ENCODE results near the gene PIP4K2C. TPM values are rescaled to one million over a fixed set of nuclear protein-coding genes. Genes with fewer than 3 reads are reported as not detected.

Gene PIP4K2C
- total and polyA plus RNA-seq, 10 of the 15 experiments (the other 5 are each of a cell fraction or from before 2014, with no cell fraction given), result 4.8 to 25.1 (median 14.9) TPM

DNA sequence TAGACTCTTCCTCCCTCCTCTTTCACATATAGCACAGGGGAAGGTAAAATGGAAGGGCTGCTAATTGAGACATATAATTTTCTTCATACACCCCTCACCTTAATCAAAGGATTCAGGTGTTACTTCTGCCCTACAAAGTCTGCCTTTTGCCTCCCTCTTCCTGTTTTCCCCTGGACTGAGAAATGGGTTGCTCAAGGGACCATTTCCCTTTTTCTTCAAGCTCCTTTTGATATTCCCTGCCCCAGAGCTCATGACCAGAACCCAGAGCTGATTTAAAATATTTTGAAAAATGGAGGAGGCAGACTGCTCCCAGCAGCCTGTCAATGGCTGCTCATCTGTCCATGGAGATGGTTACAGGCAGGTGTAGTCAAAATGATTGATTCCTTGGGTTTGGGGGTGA, 6.3 kb upstream of the PIP4K2C start:
- ChIA-PET SMC1A (ENCODE audit: uncharacterized antibody, unreplicated experiment) (interaction anchor here (0.9 to 3.6 kb wide), 8 partner anchors 9 to 319 kb away, joined by 3 to 16 read pairs (median 6); no protein-coding TSS in a partner anchor), POLR2A (interaction anchor here (0.9 to 1.1 kb wide), 2 partner anchors 9 to 30 kb away, joined by 3 read pairs; no protein-coding TSS in a partner anchor), RAD21 (ENCODE audit: unreplicated experiment) (interaction anchor here (0.8 to 5.3 kb wide), 6 partner anchors 11 to 160 kb away, joined by 3 to 28 read pairs (median 4); partner anchors contain the start of gene TSPAN31), CTCF (interaction anchor here (0.9 to 7.8 kb wide), 20 partner anchors 7 to 219 kb away, joined by 3 to 119 read pairs (median 8); partner anchors contain the start of genes B4GALNT1, GLI1, PIP4K2C and TSPAN31)
- no peaks in the 10 kb centered on the region for H3K36me3 ChIP-seq (ENCODE audit: control insufficient read depth in 2 of 2, insufficient read depth in 2 of 2, low read length in 1 of 2)
- BruUV-seq (replicated peaks), result no TSS peak
- intact Hi-C loops (cut with micrococcal nuclease; ENCODE audit: unreplicated experiment) (loop anchor here (10.0 kb wide), 1 partner anchor 320 kb away; no protein-coding TSS in a partner anchor), in situ Hi-C loops (cut with MboI) (no loop called here)
- H3K4me2 ChIP-seq (ENCODE audit: control insufficient read depth, insufficient read depth), result no peak overlapping the region
- no peak overlapping the region for H3K9ac ChIP-seq (ENCODE audit: control insufficient read depth, insufficient read depth, low read length)
- no peaks in the 10 kb centered on the region for H3K9me3 ChIP-seq (replicated peaks; ENCODE audit: control insufficient read depth, insufficient read depth, low read length)
- TF ChIP-seq MYB (IDR thresholded peaks at IDR 0.05; ENCODE audit: borderline replicate concordance, low read depth, low read length) (no peak), NFYB (IDR thresholded peaks at IDR 0.05; ENCODE audit: insufficient read depth, low read depth, low read length) (no peak), TCF3 (IDR thresholded peaks at IDR 0.05; ENCODE audit: borderline replicate concordance, insufficient read depth, low read depth, low read length) (no peak), MXI1 (IDR thresholded peaks at IDR 0.05; ENCODE audit: low read depth, low read length) (no peak), SPI1 (IDR thresholded peaks at IDR 0.05; ENCODE audit: borderline replicate concordance, insufficient read depth, low read depth, low read length) (no peak), SP1 (IDR thresholded peaks at IDR 0.05; ENCODE audit: low read depth, low read length) (no peak)
- no peaks in the 10 kb centered on the region for H3K79me2 ChIP-seq (ENCODE audit: control insufficient read depth, insufficient read depth, low read length)
- H3K4me1 ChIP-seq (ENCODE audit: control insufficient read depth, insufficient read depth, low read length), result no peaks in the 10 kb centered on the region
- no peak overlapping the region for H2AFZ ChIP-seq (ENCODE audit: control insufficient read depth, low read depth, low read length)
- no peak overlapping the region for H3K27ac ChIP-seq (ENCODE audit: control insufficient read depth, insufficient read depth)
- FAIRE-seq (no peak), DNase-seq (ENCODE audit: low read depth, low spot score) (no peak), ATAC-seq (no peak)
- no peak overlapping the region for H3K4me3 ChIP-seq
- H4K20me1 ChIP-seq (ENCODE audit: control insufficient read depth, insufficient read depth), result no peaks in the 10 kb centered on the region
- H3K27me3 ChIP-seq (replicated peaks in 1 of 2; ENCODE audit: control insufficient read depth in 2 of 2, insufficient read depth in 2 of 2, low read length in 1 of 2), result no peaks in the 10 kb centered on the region; a peak in 1 of 4 replicates

- POLR2A ChIA-PET, result interaction anchor here (0.9 to 1.1 kb wide), 2 partner anchors 8 to 29 kb away, joined by 3 read pairs; no protein-coding TSS in a partner anchor
- Histone ChIP-seq H3K79me2 (ENCODE audit: control insufficient read depth, insufficient read depth, low read length) (no peaks in the 10 kb centered on the region), H3K27me3 (replicated peaks in 1 of 2; ENCODE audit: control insufficient read depth in 2 of 2, insufficient read depth in 2 of 2, low read length in 1 of 2) (no peaks in the 10 kb centered on the region; a peak in 1 of 4 replicates), H2AFZ (ENCODE audit: control insufficient read depth, low read depth, low read length) (no peak overlapping the region), H3K36me3 (ENCODE audit: control insufficient read depth in 2 of 2, insufficient read depth in 2 of 2, low read length in 1 of 2) (no peaks in the 10 kb centered on the region), H3K9me3 (replicated peaks; ENCODE audit: control insufficient read depth, insufficient read depth, low read length) (no peaks in the 10 kb centered on the region), H3K4me1 (ENCODE audit: control insufficient read depth, insufficient read depth, low read length) (no peaks in the 10 kb centered on the region), H3K4me3 (no peak overlapping the region), H3K9ac (ENCODE audit: control insufficient read depth, insufficient read depth, low read length) (no peak overlapping the region), H3K4me2 (ENCODE audit: control insufficient read depth, insufficient read depth) (no peak overlapping the region), H4K20me1 (ENCODE audit: control insufficient read depth, insufficient read depth) (no peaks in the 10 kb centered on the region), H3K27ac (ENCODE audit: control insufficient read depth, insufficient read depth) (no peak overlapping the region)
- FAIRE-seq, result no peak
- ATAC-seq, result no peak
- in situ Hi-C loops (cut with MboI), result no loop called here
- WGBS (ENCODE audit: insufficient coverage, insufficient replicate concordance, low lambda C conversion rate, missing lambda C conversion rate), result 29% methylated on average over 2 of the region's 2 CpGs
- intact Hi-C loops (cut with micrococcal nuclease; ENCODE audit: unreplicated experiment), result loop anchor here (10.0 kb wide), 1 partner anchor 320 kb away; no protein-coding TSS in a partner anchor
- RAD21 ChIA-PET (ENCODE audit: unreplicated experiment), result interaction anchor here (0.7 to 5.3 kb wide), 8 partner anchors 11 to 273 kb away, joined by 3 to 28 read pairs (median 3); partner anchors contain the start of gene TSPAN31
- SMC1A ChIA-PET (ENCODE audit: uncharacterized antibody, unreplicated experiment), result interaction anchor here (0.9 to 3.6 kb wide), 7 partner anchors 9 to 212 kb away, joined by 3 to 16 read pairs (median 6); no protein-coding TSS in a partner anchor
- CTCF ChIA-PET, result interaction anchor here (0.9 to 7.8 kb wide), 19 partner anchors 7 to 218 kb away, joined by 3 to 119 read pairs (median 7); partner anchors contain the start of genes B4GALNT1, GLI1, PIP4K2C and TSPAN31
- BruUV-seq (replicated peaks), result no TSS peak
- no peak for DNase-seq (ENCODE audit: low read depth, low spot score)
- TF ChIP-seq HDAC6 (IDR thresholded peaks at IDR 0.05; ENCODE audit: unreplicated experiment) (no peak), NRF1 (conservative IDR thresholded peaks at IDR 0.05; ENCODE audit: low read depth, low read length) (no peak), MEF2A (IDR thresholded peaks at IDR 0.05; ENCODE audit: insufficient read depth, low read depth, low read length) (no peak), POLR2AphosphoS5 (IDR thresholded peaks at IDR 0.05; ENCODE audit: low read length) (no peak), FOXK2 (IDR thresholded peaks at IDR 0.05) (no peak)
- TF ChIP-seq, protein P1, sequence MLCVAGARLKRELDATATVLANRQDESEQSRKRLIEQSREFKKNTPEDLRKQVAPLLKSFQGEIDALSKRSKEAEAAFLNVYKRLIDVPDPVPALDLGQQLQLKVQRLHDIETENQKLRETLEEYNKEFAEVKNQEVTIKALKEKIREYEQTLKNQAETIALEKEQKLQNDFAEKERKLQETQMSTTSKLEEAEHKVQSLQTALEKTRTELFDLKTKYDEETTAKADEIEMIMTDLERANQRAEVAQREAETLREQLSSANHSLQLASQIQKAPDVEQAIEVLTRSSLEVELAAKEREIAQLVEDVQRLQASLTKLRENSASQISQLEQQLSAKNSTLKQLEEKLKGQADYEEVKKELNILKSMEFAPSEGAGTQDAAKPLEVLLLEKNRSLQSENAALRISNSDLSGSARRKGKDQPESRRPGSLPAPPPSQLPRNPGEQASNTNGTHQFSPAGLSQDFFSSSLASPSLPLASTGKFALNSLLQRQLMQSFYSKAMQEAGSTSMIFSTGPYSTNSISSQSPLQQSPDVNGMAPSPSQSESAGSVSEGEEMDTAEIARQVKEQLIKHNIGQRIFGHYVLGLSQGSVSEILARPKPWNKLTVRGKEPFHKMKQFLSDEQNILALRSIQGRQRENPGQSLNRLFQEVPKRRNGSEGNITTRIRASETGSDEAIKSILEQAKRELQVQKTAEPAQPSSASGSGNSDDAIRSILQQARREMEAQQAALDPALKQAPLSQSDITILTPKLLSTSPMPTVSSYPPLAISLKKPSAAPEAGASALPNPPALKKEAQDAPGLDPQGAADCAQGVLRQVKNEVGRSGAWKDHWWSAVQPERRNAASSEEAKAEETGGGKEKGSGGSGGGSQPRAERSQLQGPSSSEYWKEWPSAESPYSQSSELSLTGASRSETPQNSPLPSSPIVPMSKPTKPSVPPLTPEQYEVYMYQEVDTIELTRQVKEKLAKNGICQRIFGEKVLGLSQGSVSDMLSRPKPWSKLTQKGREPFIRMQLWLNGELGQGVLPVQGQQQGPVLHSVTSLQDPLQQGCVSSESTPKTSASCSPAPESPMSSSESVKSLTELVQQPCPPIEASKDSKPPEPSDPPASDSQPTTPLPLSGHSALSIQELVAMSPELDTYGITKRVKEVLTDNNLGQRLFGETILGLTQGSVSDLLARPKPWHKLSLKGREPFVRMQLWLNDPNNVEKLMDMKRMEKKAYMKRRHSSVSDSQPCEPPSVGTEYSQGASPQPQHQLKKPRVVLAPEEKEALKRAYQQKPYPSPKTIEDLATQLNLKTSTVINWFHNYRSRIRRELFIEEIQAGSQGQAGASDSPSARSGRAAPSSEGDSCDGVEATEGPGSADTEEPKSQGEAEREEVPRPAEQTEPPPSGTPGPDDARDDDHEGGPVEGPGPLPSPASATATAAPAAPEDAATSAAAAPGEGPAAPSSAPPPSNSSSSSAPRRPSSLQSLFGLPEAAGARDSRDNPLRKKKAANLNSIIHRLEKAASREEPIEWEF (IDR thresholded peaks at IDR 0.05; ENCODE audit: insufficient replicate concordance, low read depth, low read length), result no peak
Observed at GRCh38 chr12:57585156-57585555, 5.8 kb upstream of the PIP4K2C start.
